Cardiac ventricle fibroblast (primary cell): ENCODE data around the gene XPO6. TPM values are rescaled to one million over a fixed set of nuclear protein-coding genes. Genes with fewer than 3 reads are reported as not detected.

ENCODE experiments used
- total RNA-seq: library from RNA; depleted of rRNA; stranded (reverse); fragments of >200 nt; gene quantifications from 2 replicates; pipeline ENCODE4 v1.2.3, GENCODE V29; 2015

The XPO6 gene
- 33.9 and 50.8 TPM in 2 replicates for total RNA-seq

DNA sequence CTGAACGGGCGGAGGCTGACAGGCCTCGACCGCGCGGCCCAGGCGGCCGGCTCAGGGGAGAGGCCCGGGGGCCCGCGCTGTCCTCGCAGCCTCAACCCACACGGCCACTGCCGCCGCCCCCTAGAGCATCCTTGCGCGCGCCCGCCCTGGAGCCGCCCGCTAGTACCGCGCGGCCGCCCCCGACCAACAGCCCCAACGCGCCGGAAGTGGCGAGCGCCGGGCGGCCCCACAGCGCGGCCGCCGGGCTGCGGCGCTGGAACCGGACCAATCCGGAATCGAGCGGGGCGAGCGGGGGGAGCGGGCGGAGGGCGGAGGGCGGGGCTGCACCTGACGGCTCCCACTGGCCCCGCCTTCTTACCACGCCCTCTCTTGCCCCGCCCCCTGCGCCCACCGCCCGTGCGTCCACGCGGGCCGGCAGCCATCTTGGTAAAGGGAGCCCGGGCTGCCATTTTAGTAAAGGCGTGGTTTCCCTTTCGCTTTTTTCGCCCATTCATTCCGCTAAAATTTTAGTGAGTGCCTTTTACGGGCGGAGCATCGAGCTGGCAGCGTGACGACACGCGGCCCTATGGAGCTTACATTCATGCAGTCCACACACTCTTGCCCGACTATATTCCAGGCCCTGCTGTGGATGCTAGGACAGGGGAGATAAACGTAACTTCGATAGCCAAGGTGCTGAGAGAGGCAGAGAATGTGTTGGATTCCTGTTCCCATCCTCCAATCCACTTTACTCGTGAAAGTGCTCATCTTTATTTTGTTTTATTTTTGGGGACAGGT lies at the start of gene XPO6:
TSS of gene XPO6 (minus strand) at position 208 of the 774 bp plus-strand sequence. CDS start 597 bp downstream, outside the sequence.

GRCh38 chr16:28063591-28064061 lies 148.1 kb downstream of the XPO6 start, which contains the start of gene GSG1L:
Gene GSG1L (minus strand): TSS chr16:28063714. CDS start chr16:28063424, 290 bp downstream.

Other genes starting within 250 kb of the XPO6 start
- gene GSG1L, start 148.3 kb downstream of the XPO6 start, total RNA-seq, result not detected in 2 replicates
- not detected in 2 replicates for gene SBK1, start 80.6 kb upstream of the XPO6 start, total RNA-seq
- 0.06 TPM in 1 of 2 replicates, not detected in the other for gene NPIPB6, start 151.5 kb upstream of the XPO6 start, total RNA-seq
- gene EIF3CL, start 191.9 kb upstream of the XPO6 start, total RNA-seq, result 192 and 243 TPM in 2 replicates